Epithelial cell of alveolus of lung (primary cell): ENCODE measurements around the gene ZP2. TPM values are rescaled to one million over a fixed set of nuclear protein-coding genes. Genes with fewer than 3 reads are reported as not detected.

Experiments
- total RNA-seq: library from RNA; depleted of rRNA; stranded (reverse); fragments of >200 nt; gene quantifications from 2 replicates; pipeline ENCODE4 v1.2.1, GENCODE V29; 2015

The ZP2 gene
- not detected in 2 replicates for total RNA-seq

GRCh38 chr16:21211486-21211885 lies at the start of gene ZP2:
TSS of gene ZP2 (minus strand) at chr16:21211574. CDS start at chr16:21211547, 27 bp downstream.

GRCh38 chr16:21233521-21234150 lies 22.3 kb upstream of the ZP2 start, which contains the start of gene ANKS4B:
TSS of gene ANKS4B (plus strand) at chr16:21233699. CDS start at chr16:21233738, 39 bp downstream.

GRCh38 chr16:21158208-21159110 lies 52.9 kb downstream of the ZP2 start, which contains the start of gene LDAF1:
TSS of gene LDAF1 (plus strand) at chr16:21158674. CDS start at chr16:21161183, 2,509 bp downstream.

GRCh38 chr16:21150375-21151001 lies 60.9 kb downstream of the ZP2 start, which contains the start of gene DNAH3:
TSS of gene DNAH3 (minus strand) at chr16:21150846. CDS start at chr16:21150319, 527 bp downstream.

Other genes starting within 250 kb of the ZP2 start
- not detected in 2 replicates for gene DNAH3, start 60.7 kb downstream of the ZP2 start, total RNA-seq
- gene LDAF1, start 52.9 kb downstream of the ZP2 start, total RNA-seq = 17.5 and 40.2 TPM in 2 replicates
- not detected in 2 replicates for gene ANKS4B, start 22.1 kb upstream of the ZP2 start, total RNA-seq
- gene CRYM, start 66.7 kb upstream of the ZP2 start, total RNA-seq = not detected in 2 replicates